ENCODE data around the gene NPB.

DNA sequence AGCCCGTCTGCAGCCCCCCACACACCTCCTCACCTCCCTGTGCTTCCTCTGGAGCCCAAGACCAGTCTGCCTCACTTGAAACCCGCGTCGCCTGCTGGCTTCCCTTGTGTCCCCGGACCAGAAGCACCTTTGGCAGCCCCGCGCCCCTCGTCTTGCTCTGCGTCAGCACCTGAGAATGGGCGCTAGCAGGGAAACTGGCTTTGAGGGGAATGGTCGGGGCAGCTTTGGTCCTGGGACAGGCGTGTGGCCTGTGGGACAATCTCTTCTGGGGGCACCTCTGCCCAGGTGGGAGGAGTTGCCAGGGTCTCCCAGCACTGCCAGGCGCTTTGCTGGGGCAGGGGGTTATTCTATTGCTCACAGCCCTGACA is 29.1 kb downstream of the NPB start:
- TF ChIP-seq, protein P1, sequence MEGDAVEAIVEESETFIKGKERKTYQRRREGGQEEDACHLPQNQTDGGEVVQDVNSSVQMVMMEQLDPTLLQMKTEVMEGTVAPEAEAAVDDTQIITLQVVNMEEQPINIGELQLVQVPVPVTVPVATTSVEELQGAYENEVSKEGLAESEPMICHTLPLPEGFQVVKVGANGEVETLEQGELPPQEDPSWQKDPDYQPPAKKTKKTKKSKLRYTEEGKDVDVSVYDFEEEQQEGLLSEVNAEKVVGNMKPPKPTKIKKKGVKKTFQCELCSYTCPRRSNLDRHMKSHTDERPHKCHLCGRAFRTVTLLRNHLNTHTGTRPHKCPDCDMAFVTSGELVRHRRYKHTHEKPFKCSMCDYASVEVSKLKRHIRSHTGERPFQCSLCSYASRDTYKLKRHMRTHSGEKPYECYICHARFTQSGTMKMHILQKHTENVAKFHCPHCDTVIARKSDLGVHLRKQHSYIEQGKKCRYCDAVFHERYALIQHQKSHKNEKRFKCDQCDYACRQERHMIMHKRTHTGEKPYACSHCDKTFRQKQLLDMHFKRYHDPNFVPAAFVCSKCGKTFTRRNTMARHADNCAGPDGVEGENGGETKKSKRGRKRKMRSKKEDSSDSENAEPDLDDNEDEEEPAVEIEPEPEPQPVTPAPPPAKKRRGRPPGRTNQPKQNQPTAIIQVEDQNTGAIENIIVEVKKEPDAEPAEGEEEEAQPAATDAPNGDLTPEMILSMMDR (IDR thresholded peaks at IDR 0.05), result no peak
- TF ChIP-seq POLR2A (IDR thresholded peaks at IDR 0.05), result no peak
